ENCODE measurements around the gene ADARB2.

GRCh38 chr10:1358147-1358546 is 379.2 kb downstream of the ADARB2 start:
- TF ChIP-seq CTCF (IDR thresholded peaks at IDR 0.05) (no peak), POLR2AphosphoS5 (IDR thresholded peaks at IDR 0.05) (no peak), POLR2A (IDR thresholded peaks at IDR 0.05) (no peak), EP300 (IDR thresholded peaks at IDR 0.05; ENCODE audit: low read depth) (no peak)
